Stimulated activated CD4-positive, alpha-beta T cell treated with anti-CD3 and anti-CD28 coated beads, Interleukin-12 subunit alpha, Interleukin-12 subunit beta, amount 100 ng/mL, for 24 hours (primary cell): ENCODE data around the gene CGN.

ENCODE experiments used
- DNase-seq, 2 experiments: peaks; one replicate each; pipeline ENCODE4 v3.0.0-alpha.2; 2020; ENCODE audit warnings: low read depth in 2 of 2

The CGN gene

GRCh38 chr1:151524736-151525135 lies 13.5 kb downstream of the CGN start:
- no peak for DNase-seq

GRCh38 chr1:151526735-151527525 lies 15.7 kb downstream of the CGN start:
- DNase-seq: no peak

GRCh38 chr1:151529211-151529702 lies 18.1 kb downstream of the CGN start:
- DNase-seq: no peak

- DNase-seq: no peak
Measured at GRCh38 chr1:151529781-151530180, 18.6 kb downstream of the CGN start.

GRCh38 chr1:151530461-151530860 lies 19.3 kb downstream of the CGN start:
- no peak for DNase-seq

- no peak for DNase-seq
Measured at GRCh38 chr1:151533870-151534269, 22.7 kb downstream of the CGN start.

GRCh38 chr1:151534662-151535278 lies 23.6 kb downstream of the CGN start:
- peak; percentile 51 to 79 for DNase-seq

- DNase-seq: no peak
Measured at GRCh38 chr1:151535326-151536271, 24.4 kb downstream of the CGN start.

- no peak for DNase-seq
Measured at GRCh38 chr1:151536499-151536898, 25.3 kb downstream of the CGN start.

GRCh38 chr1:151537112-151537511 lies 25.9 kb downstream of the CGN start:
- no peak for DNase-seq

- peak in 1 of 2 experiments; percentile 6 for DNase-seq
Measured at GRCh38 chr1:151539321-151540020, 28.3 kb downstream of the CGN start.

- peak; percentile 73 to 93 for DNase-seq
Measured at GRCh38 chr1:151540021-151540981, 29.1 kb downstream of the CGN start, which contains the start of gene TUFT1. Gene TUFT1 (plus strand): TSS chr1:151540309. CDS start chr1:151540367, 58 bp downstream.

GRCh38 chr1:151540982-151541377 lies 29.8 kb downstream of the CGN start:
- DNase-seq: no peak

GRCh38 chr1:151541752-151542151 lies 30.6 kb downstream of the CGN start:
- DNase-seq: no peak

- DNase-seq: no peak
Measured at GRCh38 chr1:151542710-151543129, 31.5 kb downstream of the CGN start.

GRCh38 chr1:151545542-151545941 lies 34.4 kb downstream of the CGN start:
- DNase-seq: no peak

- DNase-seq: no peak
Measured at GRCh38 chr1:151546011-151546925, 35.1 kb downstream of the CGN start.

- no peak for DNase-seq
Measured at GRCh38 chr1:151547119-151547899, 36.1 kb downstream of the CGN start.
